HG03460 (cell line): ENCODE measurements around the gene OR5K2.

Experiments
- ATAC-seq: cut with Tn5 transposase; IDR thresholded peaks from one replicate; pipeline ENCODE4 v1.9.1; 2021; ENCODE audit not compliant: unreplicated experiment

The OR5K2 gene

DNA sequence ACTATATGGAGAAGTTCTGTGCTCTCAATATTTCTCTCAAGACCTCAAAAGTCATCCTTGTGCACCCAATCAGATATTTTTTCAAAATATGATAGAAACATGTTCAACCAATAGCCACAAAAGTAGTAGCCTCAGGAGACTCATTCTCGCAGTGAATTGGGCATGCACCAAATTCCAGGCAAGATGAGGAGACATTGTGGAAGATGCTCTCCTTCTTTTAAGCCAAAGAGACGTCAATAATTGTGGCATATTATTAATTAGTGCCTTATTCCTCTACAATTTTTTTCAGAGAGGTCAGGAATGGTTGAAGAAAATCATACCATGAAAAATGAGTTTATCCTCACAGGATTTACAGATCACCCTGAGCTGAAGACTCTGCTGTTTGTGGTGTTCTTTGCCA, at the start of gene OR5K2:
Gene OR5K2 (plus strand): TSS at position 301 of the 400 bp plus-strand sequence. CDS start 0 bp downstream, at position 301.
- ATAC-seq: no peak

GRCh38 chr3:98449606-98450193, 47.8 kb upstream of the OR5K2 start:
- no peak for ATAC-seq

DNA sequence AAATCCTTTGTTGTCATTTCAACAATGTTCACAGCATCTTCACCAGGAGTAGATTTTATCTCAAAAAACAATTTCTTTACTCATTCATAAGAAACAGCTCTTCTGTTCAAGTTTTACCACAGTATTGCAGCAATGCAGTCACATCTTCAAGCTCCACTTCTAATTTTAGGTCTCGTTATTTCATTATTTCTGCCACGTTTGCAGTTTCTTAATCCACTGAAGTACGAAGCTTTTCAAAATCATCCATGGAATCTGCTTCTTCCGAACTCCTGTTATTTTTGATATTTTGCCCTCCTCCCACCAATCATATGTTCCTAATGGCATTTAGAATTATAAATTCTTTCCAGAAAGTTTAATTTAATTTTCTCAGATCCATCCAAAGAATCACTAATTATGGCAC, 47.1 kb upstream of the OR5K2 start:
- ATAC-seq: no peak

GRCh38 chr3:98453827-98454226, 43.7 kb upstream of the OR5K2 start:
- ATAC-seq: no peak

GRCh38 chr3:98454929-98455328, 42.6 kb upstream of the OR5K2 start:
- ATAC-seq: no peak

DNA sequence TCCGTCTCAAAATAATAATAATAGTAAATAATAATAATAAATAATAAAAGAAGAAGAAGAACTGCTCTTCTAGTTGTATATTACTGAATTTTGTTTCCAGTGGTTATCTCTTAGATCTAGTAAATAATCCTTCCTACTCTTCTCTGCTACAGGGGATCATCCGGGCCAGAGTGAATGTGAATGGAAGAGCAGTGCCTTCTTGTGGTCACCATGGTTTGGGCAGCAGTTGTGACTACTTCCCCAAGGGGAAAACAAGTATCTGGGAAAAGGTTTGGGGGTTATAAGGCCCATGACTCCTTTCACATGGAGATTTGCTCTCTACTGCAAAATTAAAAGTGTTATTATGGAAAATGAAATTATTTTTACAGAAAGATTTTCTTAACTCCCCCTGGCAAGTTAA, 39.9 kb upstream of the OR5K2 start:
- ATAC-seq: no peak

GRCh38 chr3:98460220-98460619, 37.3 kb upstream of the OR5K2 start:
- no peak for ATAC-seq

DNA sequence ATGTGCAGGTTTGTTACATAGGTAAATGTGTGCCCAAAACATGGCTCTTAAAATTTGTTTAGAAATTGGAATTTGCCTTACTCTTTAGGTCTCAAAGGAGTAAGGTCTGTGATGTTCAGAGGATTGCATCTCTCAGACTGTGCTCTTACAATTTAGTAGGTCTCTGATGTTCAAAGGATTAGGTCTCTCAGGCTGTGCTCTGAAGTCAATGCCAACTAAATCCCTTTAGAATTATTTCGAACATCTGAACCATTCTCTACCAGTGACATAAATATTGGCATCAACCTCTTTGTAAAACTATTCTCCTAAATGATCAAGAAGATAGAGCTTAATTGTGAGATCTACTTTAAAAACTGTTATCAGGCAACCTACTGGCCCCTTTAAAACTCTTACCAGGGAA, 34.6 kb upstream of the OR5K2 start, which contains the start of gene OR5K1:
Gene OR5K1 (plus strand): TSS at position 301 of the 400 bp plus-strand sequence. CDS start 6,376 bp downstream, outside the sequence.
- ATAC-seq: no peak

- ATAC-seq: no peak
Observed at GRCh38 chr3:98482717-98483482, 14.6 kb upstream of the OR5K2 start.

DNA sequence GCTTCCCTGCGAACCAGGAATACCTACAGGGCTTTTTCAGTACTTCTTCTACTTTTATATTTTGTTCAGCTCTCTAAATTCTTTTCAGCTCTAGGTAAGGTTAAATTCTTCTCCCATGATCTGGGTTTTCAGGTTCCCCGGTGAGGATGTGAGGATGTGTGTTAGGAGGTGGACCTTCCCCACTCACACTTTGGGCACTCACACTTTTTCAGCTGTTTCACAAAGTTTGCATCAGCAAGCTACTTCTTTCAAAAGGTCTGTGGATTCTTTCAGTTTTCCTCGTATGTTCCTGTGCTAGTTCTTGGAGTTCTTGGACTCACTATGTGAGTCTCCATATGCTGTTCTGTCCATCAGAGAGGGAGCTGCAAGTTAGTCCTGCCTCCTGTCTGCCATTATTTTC, 13.9 kb upstream of the OR5K2 start:
- ATAC-seq: no peak

DNA sequence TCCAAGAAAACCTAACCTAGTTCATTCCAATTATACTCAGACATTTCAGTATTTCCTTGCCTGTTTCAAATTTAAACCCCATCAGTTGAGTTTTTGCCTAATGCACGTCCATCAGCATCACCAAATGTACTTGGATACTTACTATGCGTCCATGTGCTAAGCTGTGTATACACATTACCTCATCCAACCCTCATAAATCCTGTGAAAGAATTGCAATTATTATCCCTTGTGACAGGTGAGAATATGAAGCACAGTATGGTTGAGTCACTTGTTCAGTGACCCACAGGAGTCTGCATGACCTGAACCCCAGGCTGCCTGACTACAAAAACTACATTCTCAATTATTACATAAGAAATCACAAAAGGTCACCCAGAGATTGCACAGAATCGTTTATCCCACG, 2.5 kb downstream of the OR5K2 start:
- ATAC-seq: no peak

- ATAC-seq: no peak
Observed at GRCh38 chr3:98501270-98501669, 3.8 kb downstream of the OR5K2 start.

GRCh38 chr3:98501863-98502576, 4.5 kb downstream of the OR5K2 start:
- ATAC-seq: no peak

DNA sequence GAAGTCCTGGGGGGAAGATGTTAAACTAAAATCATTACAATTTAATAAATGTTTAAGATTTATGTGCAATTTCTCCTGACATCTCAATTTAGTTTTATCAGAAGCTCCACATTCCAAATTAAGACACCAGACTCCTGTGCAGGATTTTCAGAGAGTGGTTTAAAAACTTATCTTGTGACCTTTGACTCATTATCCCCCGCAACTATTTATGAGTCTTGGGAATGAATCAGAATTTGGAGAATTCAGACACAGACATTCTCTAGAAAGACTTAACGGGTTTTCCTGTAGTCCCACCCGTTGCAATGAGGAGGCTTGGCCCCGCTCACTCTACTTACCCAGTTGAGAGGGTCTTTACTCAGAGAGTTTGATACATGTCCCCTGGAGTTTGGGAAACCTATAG, 7.1 kb downstream of the OR5K2 start:
- no peak for ATAC-seq

DNA sequence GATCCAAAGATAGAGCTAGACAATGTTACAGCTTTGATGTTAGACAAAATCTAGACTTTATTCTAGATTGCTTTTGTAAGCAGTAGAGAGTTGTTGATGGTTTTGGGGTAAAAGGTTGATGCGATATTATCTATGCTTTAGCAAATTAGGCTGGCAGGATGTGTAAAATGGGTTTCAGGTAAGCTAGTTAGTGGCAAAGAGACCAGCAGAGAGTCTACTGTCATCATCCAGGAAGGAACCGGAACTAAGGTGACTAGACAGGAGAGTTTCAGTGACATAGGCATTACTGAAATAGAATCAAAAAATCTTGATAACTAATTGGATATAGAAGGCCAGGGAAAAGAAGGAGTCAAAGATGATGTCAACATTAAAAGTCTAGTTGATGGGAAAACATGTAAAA, 11.1 kb downstream of the OR5K2 start:
- ATAC-seq: no peak

DNA sequence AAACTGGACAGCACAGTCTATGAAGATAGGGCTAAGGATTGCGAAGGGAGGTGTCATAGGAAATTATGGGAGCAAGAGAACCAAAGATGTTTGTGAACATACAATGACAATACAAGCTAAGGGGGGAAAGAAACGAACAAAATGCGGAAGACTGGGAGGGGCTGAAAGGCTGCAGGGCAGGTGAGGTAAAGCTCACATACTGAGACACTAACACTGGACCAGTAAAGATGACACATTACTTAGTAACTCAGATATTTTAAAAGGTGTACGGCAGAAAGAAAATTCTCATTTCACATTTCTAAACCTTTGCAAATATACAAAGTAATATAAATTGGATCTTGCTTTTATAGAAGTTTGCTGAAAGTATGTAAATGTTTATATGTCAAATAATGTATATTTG, 15.1 kb downstream of the OR5K2 start:
- no peak for ATAC-seq

- ATAC-seq: no peak
Observed at GRCh38 chr3:98513091-98513511, 15.6 kb downstream of the OR5K2 start.

DNA sequence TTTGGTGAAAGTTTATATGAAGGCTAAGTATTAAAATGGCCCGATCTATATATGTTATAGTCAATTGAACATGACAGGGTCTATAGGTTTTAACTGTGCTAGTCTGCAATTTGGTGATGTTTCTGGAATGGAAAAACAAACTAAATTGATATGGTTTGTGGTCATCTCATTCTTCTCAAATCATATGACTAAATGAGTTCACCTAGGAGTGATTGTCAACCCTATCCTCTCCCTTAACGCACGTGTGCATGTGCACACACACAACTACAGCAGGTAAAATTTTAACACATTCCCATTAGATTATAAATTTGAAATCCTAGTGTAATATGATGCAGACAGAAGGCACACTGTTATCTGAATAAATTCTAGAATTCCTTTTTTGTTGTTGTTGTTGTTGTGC, 16.3 kb downstream of the OR5K2 start:
- ATAC-seq: no peak

DNA sequence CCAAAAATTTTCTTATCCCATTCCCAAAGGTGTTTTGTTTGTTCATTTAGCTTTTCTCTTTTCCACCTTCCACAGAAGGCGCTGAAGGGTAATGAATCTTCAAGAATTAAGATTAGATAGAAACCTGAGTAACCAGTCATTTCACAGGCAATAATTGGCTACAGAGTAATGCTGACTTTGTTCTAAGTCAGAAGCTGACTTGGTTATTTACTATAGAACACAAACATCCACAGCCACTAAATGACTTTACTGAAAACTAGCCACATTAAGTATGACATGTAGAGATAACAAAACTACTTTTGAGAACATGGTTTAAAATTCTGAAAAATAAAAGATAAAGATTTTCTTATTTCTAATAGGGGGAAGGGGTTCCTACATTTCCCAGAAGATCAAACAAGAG, 17.5 kb downstream of the OR5K2 start:
- no peak for ATAC-seq

DNA sequence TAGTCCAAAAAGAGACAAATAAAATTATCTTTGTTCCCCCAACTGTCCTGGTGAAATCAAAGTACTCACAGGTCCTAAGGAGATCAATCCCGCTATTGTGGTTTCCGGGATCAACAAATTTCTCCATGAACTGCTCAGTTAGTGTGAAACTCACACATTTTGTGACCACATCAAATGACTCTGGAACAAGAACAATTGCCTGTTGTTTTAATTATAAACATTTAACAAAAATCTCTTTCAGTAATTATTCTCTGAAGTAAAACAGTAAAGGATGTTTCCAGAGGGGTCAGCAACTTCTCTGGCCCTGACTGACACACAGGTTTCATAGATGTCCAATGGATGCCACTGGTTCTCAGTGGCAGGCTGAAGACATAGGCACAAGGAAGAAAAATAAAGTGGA, 21.3 kb downstream of the OR5K2 start:
- no peak for ATAC-seq

- no peak for ATAC-seq
Observed at GRCh38 chr3:98519351-98519750, 21.9 kb downstream of the OR5K2 start.
